ENCODE results near the gene COL4A5. TPM values are rescaled to one million over a fixed set of nuclear protein-coding genes. Genes with fewer than 3 reads are reported as not detected.

The COL4A5 gene
- total and polyA plus RNA-seq, 2 of the 8 experiments (the other 6 are each of a cell fraction or from before 2014, with no cell fraction given), result 24.9 to 30.2 TPM

- 68% methylated on average over 2 of the region's 2 CpGs; no CpG with 5 or more reads in 1 of the 2 experiments for WGBS, 2 experiments (ENCODE audit: extremely low coverage in 1 of 2, insufficient coverage in 1 of 2, insufficient read length in 1 of 2, insufficient replicate concordance in 2 of 2, low coverage in 1 of 2, low lambda C conversion rate in 2 of 2, missing lambda C conversion rate in 1 of 2)
- no peak overlapping the region for H3K4me2 ChIP-seq (ENCODE audit: insufficient read depth in 1 of 2, low read depth in 2 of 2, low read length in 2 of 2)
- H3K4ac ChIP-seq (replicated peaks; ENCODE audit: insufficient read length, low read depth, low read length), result no peak overlapping the region
- no peak overlapping the region for H4K8ac ChIP-seq (ENCODE audit: extremely low read depth, insufficient read depth, low read length)
- TF ChIP-seq, protein P1, sequence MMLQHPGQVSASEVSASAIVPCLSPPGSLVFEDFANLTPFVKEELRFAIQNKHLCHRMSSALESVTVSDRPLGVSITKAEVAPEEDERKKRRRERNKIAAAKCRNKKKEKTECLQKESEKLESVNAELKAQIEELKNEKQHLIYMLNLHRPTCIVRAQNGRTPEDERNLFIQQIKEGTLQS (IDR thresholded peaks at IDR 0.05; ENCODE audit: insufficient read depth, low read depth, low read length), result no peak
- no peak for TF ChIP-seq ASH2L (IDR thresholded peaks at IDR 0.05; ENCODE audit: low read length)
- TF ChIP-seq CHD2 (IDR thresholded peaks at IDR 0.05; ENCODE audit: low read length), result no peak
- TF ChIP-seq BACH1 (IDR thresholded peaks at IDR 0.05; ENCODE audit: low read length), result no peak
- TF ChIP-seq TEAD4 (IDR thresholded peaks at IDR 0.05; ENCODE audit: low read depth, low read length), result no peak
- no peak for TF ChIP-seq RFX5 (IDR thresholded peaks at IDR 0.05; ENCODE audit: borderline replicate concordance, low read depth, low read length)
- no peak for TF ChIP-seq NRF1 (IDR thresholded peaks at IDR 0.05; ENCODE audit: low read depth, low read length)
- TF ChIP-seq, protein P2, sequence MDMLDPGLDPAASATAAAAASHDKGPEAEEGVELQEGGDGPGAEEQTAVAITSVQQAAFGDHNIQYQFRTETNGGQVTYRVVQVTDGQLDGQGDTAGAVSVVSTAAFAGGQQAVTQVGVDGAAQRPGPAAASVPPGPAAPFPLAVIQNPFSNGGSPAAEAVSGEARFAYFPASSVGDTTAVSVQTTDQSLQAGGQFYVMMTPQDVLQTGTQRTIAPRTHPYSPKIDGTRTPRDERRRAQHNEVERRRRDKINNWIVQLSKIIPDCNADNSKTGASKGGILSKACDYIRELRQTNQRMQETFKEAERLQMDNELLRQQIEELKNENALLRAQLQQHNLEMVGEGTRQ (IDR thresholded peaks at IDR 0.05; ENCODE audit: low read length), result no peak
- no peak for TF ChIP-seq SIRT6 (IDR thresholded peaks at IDR 0.05; ENCODE audit: low read length)
- no peak for TF ChIP-seq POU5F1 (IDR thresholded peaks at IDR 0.05; ENCODE audit: low read depth, low read length)
- no peak overlapping the region for H4K91ac ChIP-seq (replicated peaks; ENCODE audit: insufficient read length, low read length)
- POLR2A ChIA-PET (ENCODE audit: partially characterized antibody), result no interaction called here
- DNase-seq (ENCODE audit: low read depth in 1 of 2, low spot score in 2 of 2) (no peak), FAIRE-seq (no peak)
- no peak overlapping the region for H4K5ac ChIP-seq (ENCODE audit: insufficient read length, low read depth, low read length)
- no peaks in the 10 kb centered on the region for H3K9me3 ChIP-seq (ENCODE audit: insufficient read depth in 2 of 2, low read depth in 1 of 2, low read length in 1 of 2)
- H3K14ac ChIP-seq (ENCODE audit: insufficient read length), result no peak overlapping the region
- H3K36me3 ChIP-seq (ENCODE audit: control insufficient read depth in 2 of 4, insufficient read depth in 4 of 4, low read length in 3 of 4), result no peaks in the 10 kb centered on the region; a peak in 1 of 8 replicates
- H2BK5ac ChIP-seq (ENCODE audit: low read depth, low read length), result no peak overlapping the region
- H3K4me1 ChIP-seq (replicated peaks in 1 of 4; ENCODE audit: control insufficient read depth in 3 of 4, insufficient read depth in 4 of 4, low read length in 3 of 4), result no peaks in the 10 kb centered on the region
- no peak overlapping the region for H3K9ac ChIP-seq (replicated peaks in 1 of 4; ENCODE audit: extremely low read depth in 1 of 4, low read depth in 3 of 4, low read length in 3 of 4)
- H3K27me3 ChIP-seq (replicated peaks in 1 of 4; ENCODE audit: control insufficient read depth in 3 of 4, extremely low read depth in 1 of 4, insufficient read depth in 3 of 4, low read length in 3 of 4), result no peaks in the 10 kb centered on the region
- H3K27ac ChIP-seq (ENCODE audit: low read depth, low read length), result no peak overlapping the region
- H2AFZ ChIP-seq (ENCODE audit: low read length), result no peak overlapping the region
- H4K20me1 ChIP-seq (replicated peaks in 1 of 2; ENCODE audit: control insufficient read depth in 1 of 2, insufficient read depth in 2 of 2, low read length in 2 of 2), result no peaks in the 10 kb centered on the region
- no peak overlapping the region for H2BK15ac ChIP-seq (ENCODE audit: low read length)
- no peak overlapping the region for H3K18ac ChIP-seq (ENCODE audit: extremely low read depth, low read length)
- H3K79me2 ChIP-seq (ENCODE audit: control insufficient read depth in 1 of 2, insufficient read depth in 2 of 2, low read length in 2 of 2), result no peaks in the 10 kb centered on the region
- H3K23me2 ChIP-seq (ENCODE audit: low read depth, low read length), result no peaks in the 10 kb centered on the region
- no peaks in the 10 kb centered on the region for H3K79me1 ChIP-seq (ENCODE audit: low read depth, low read length)
- H2AK5ac ChIP-seq (ENCODE audit: low read depth, low read length), result no peak overlapping the region
- H2BK12ac ChIP-seq (ENCODE audit: low read depth, low read length), result no peak overlapping the region
- no peak overlapping the region for H3K56ac ChIP-seq (replicated peaks; ENCODE audit: insufficient read length, low read depth, low read length)
- no peak overlapping the region for H2BK120ac ChIP-seq (replicated peaks; ENCODE audit: low read depth, low read length)
- H2BK20ac ChIP-seq (ENCODE audit: low read length), result no peak overlapping the region
- CTCF ChIA-PET (ENCODE audit: partially characterized antibody), result no interaction called here
- H3K4me3 ChIP-seq (ENCODE audit: extremely low read depth in 1 of 4, insufficient read depth in 2 of 4, low read depth in 3 of 4, low read length in 4 of 4), result no peak overlapping the region
- no peak overlapping the region for H3K23ac ChIP-seq (ENCODE audit: insufficient read length)
Measured at GRCh38 chrX:108671526-108671925, 231.9 kb downstream of the COL4A5 start.

Measured in H1 (cell line).